Esophagus (tissue), 2 donors: Measurements from ENCODE around the gene TP53I13. TPM values are rescaled to one million over a fixed set of nuclear protein-coding genes. Genes with fewer than 3 reads are reported as not detected.
A peak's percentile ranks its signal among the peaks of the same experiment; 100 is the strongest.

ENCODE experiments used
- H3K27ac ChIP-seq, 2 donors: one replicate each; pipeline ENCODE4 v1.5.1; 2013; ENCODE audit warnings: low read depth in 2 of 2, mild to moderate bottlenecking in 2 of 2, inconsistent platforms in 1 of 2, low read length in 1 of 2, moderate library complexity in 1 of 2
- H3K27me3 ChIP-seq, 2 donors: one replicate each; pipeline ENCODE4 v1.6.1; 2013; ENCODE audit warnings: low read length in 2 of 2, control low read depth in 1 of 2, mild to moderate bottlenecking in 1 of 2; ENCODE audit not compliant: insufficient read depth in 2 of 2, control insufficient read depth in 1 of 2
- H3K36me3 ChIP-seq, 2 donors: one replicate each; pipeline ENCODE4 v1.6.1; 2013; ENCODE audit warnings: low read length in 1 of 2; ENCODE audit not compliant: control insufficient read depth in 2 of 2, insufficient read depth in 2 of 2
- H3K4me1 ChIP-seq, 2 donors: one replicate each; pipeline ENCODE4 v1.6.1; 2013; ENCODE audit warnings: low read length in 1 of 2; ENCODE audit not compliant: control insufficient read depth in 2 of 2, insufficient read depth in 2 of 2
- H3K4me3 ChIP-seq, 2 donors: one replicate each; pipeline ENCODE4 v1.5.1; 2013; ENCODE audit warnings: low read length in 2 of 2, mild to moderate bottlenecking in 2 of 2, low read depth in 1 of 2, moderate library complexity in 1 of 2
- H3K9me3 ChIP-seq, 2 donors: one replicate each; pipeline ENCODE4 v1.6.1; 2013; ENCODE audit warnings: mild to moderate bottlenecking in 2 of 2, low read depth in 1 of 2, low read length in 1 of 2, moderate library complexity in 1 of 2; ENCODE audit not compliant: control insufficient read depth in 2 of 2, insufficient read depth in 1 of 2
- WGBS, 2 donors: extraction: QIAGEN DNeasy Blood & Tissue Kit; methylation state at CpG; one replicate each; pipeline ENCODE4 v1.1.7; 2013; 5-methylcytosine and 5-hydroxymethylcytosine counted together
- polyA plus RNA-seq, 2 donors: library from polyadenylated mRNA; stranded (reverse); fragments of 200-250 nt; gene quantifications; one replicate each; pipeline ENCODE4 v1.2.3, GENCODE V29; 2013
- donor health status: healthy with polysubstance abuse.
- donor health status: Bipolar disorder and iron deficiency.

TP53I13 gene, protein sequence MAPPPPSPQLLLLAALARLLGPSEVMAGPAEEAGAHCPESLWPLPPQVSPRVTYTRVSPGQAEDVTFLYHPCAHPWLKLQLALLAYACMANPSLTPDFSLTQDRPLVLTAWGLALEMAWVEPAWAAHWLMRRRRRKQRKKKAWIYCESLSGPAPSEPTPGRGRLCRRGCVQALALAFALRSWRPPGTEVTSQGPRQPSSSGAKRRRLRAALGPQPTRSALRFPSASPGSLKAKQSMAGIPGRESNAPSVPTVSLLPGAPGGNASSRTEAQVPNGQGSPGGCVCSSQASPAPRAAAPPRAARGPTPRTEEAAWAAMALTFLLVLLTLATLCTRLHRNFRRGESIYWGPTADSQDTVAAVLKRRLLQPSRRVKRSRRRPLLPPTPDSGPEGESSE
- polyA plus RNA-seq, result 10 to 100 TPM; 30.1 to 43.7 TPM

DNA sequence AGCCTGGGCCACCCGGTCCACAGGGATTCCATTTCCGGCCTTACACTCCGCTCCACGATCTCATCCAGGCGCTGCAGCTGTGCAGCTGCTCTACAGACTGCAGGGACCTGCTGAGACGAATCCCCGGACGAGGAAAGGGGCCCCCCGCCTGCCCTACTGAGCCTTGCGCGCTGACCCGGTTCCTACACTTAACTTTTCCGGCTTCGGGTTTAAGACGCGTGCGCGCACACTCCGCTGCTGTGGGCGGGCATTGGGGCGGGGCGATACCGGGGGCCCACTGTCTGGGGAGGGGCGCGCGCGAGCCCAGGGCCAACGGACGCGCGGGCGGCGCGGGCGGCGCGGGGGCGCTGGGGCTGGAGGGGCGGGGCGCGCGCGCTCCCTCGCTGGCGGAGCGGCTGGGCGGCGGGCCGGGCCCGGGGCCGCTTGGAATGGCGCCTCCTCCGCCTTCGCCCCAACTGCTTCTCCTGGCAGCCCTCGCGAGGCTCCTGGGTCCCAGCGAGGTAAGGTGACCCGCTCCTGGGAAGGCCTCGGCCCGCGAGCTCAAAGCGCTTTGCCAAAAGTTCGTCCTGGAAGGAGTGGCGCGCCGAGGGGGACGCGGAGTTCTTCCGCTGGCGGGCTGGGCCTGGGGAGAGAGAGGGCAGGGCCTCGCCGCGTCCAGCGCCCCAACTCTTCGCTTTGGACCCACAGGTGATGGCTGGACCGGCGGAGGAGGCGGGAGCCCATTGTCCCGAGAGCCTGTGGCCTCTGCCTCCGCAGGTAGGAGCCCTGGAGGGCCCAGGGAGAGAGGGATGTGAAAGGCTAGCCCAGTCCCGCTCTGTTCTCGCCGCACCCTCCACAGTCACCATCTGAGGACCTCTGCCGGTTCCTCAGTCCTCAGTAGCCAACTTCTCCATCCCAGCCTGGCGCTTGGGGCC lies at the start of gene TP53I13:
TSS of gene TP53I13 (plus strand) at position 371 of the 914 bp plus-strand sequence. CDS start at position 429, 58 bp downstream.
- H3K4me3 ChIP-seq, result peak within 1 kb of the TSS; percentile 71
- peaks cover 3 to 23% of the 10 kb centered on the region in 2 donors for H3K4me1 ChIP-seq
- H3K27me3 ChIP-seq, result no peaks in the 10 kb centered on the region
- WGBS, 2 donors, result 1% methylated on average over 50 to 85 of the region's 85 CpGs
- peaks cover 0 to 4% of the 10 kb centered on the region in 2 donors for H3K36me3 ChIP-seq
- H3K9me3 ChIP-seq, result no peaks in the 10 kb centered on the region
- H3K27ac ChIP-seq, result peak within 1 kb of the TSS; percentile 90

DNA sequence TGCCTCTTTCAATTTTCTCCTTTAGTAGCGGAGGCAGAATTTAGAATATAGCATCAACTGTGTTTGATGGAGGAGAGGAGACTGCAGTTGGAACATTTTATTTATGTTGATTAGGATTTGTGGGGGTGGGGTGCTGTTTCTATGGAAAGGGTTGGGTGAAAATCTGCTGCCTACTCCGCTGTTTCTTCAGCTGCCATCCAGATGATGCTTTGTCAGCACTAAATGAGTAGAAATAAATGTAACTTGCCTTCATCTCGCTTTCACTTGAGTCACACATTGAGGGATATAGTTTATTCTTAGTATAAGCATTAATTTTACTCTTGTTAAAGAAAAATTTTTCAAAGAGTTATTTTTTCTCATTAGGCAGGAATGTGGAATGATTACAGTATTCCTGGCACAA lies 43.8 kb upstream of the TP53I13 start:
- Histone ChIP-seq H3K4me3 (no peak overlapping the region), H3K4me1 (no peaks in the 10 kb centered on the region), H3K27ac (no peak overlapping the region), H3K9me3 (no peaks in the 10 kb centered on the region), H3K36me3 (peaks cover 3% of the 10 kb centered on the region in 2 donors), H3K27me3 (no peaks in the 10 kb centered on the region)
- WGBS, 2 donors, result 91 to 96% methylated on average over 3 of the region's 3 CpGs

DNA sequence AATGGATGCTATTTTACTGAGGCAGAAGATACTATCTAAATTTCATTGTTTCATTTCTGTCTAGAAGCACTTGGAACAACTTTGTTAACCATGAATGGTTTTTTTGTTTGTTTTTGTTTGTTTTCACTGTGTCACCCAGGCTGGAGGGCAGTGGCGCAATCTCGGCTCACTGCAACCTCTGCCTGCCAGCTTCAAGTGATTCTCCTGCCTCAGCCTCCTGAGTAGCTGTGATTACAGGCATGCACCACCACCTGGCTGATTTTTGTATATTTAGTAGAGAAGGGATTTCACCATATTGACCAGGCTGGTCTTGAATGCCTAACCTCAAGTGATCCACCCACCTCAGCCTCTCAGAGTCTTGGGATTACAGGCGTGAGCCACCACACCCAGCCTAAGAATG lies 42.2 kb upstream of the TP53I13 start:
- H3K4me3 ChIP-seq, result no peak overlapping the region
- peaks cover 3% of the 10 kb centered on the region in 2 donors for H3K36me3 ChIP-seq
- H3K9me3 ChIP-seq, result no peaks in the 10 kb centered on the region
- no peaks in the 10 kb centered on the region for H3K27me3 ChIP-seq
- no peaks in the 10 kb centered on the region for H3K4me1 ChIP-seq
- WGBS, 2 donors, result 89 to 91% methylated on average over 3 of the region's 3 CpGs
- no peak overlapping the region for H3K27ac ChIP-seq

DNA sequence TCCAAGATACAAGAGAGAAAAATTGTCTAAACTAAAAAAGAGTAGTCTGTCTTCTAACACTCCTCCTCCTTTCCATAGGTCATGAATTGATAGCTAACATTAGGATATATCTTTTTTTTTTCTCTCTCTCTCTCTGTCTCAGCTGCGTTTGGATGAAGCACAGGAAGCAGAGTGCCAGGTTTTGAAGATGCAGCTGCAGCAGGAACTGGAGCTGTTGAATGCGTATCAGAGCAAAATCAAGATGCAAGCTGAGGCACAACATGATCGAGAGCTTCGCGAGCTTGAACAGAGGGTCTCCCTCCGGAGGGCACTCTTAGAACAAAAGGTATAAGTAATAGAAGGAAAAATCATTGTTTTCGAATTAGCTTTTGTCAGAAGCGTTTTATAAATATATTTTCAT lies 34.5 kb upstream of the TP53I13 start:
- 89 to 92% methylated on average over 8 of the region's 8 CpGs for WGBS, 2 donors
- Histone ChIP-seq H3K27me3 (no peaks in the 10 kb centered on the region), H3K27ac (no peak overlapping the region), H3K36me3 (no peaks in the 10 kb centered on the region), H3K4me3 (no peak overlapping the region), H3K4me1 (no peaks in the 10 kb centered on the region), H3K9me3 (no peaks in the 10 kb centered on the region)

DNA sequence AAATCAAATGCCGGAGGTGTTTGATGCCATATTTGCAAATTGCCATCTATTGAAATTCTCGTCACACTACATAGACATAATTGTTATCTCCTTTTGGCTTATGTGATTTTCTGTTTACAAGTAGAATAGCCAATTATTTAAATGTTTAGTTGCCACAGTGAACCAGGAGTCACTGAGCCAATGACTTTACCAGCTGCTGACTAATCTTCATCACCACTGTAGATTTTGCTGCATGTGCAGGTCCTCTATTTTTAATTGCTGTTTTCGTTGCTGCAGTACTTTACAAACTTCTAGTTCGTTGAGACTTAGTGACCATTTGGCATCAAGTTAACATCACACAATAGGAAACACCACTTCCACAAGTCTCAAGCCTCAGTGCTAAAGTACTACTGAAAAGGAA lies 24.4 kb upstream of the TP53I13 start:
- 84 to 88% methylated on average over 4 of the region's 4 CpGs for WGBS, 2 donors
- H3K4me3 ChIP-seq, result no peak overlapping the region
- peaks cover 0 to 9% of the 10 kb centered on the region in 2 donors for H3K36me3 ChIP-seq
- H3K4me1 ChIP-seq, result no peaks in the 10 kb centered on the region
- H3K9me3 ChIP-seq, result no peaks in the 10 kb centered on the region
- no peaks in the 10 kb centered on the region for H3K27me3 ChIP-seq
- H3K27ac ChIP-seq, result no peak overlapping the region

DNA sequence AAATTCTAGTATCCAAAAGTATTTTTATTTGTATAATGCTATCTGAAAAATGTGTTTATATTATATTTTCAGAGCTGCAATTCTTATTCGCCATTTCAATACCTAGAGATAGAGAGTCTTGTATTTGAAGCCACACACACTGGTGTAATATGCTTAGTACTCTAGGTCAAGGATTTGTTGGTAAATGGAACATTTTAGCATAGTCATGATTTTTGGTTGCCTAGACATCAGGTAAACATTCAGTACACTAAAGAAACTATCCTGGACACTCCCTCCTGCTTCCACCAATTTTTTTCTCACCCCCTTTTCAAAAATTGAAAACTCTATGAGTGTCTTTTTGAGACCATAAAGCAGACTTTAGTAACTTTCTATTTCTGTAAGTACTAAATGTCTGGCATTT lies 22.4 kb upstream of the TP53I13 start:
- no peaks in the 10 kb centered on the region for H3K9me3 ChIP-seq
- H3K27me3 ChIP-seq, result no peaks in the 10 kb centered on the region
- WGBS, 2 donors, result 84 to 89% methylated on average over 1 of the region's 1 CpG
- H3K4me3 ChIP-seq, result no peak overlapping the region
- no peaks in the 10 kb centered on the region for H3K4me1 ChIP-seq
- H3K36me3 ChIP-seq, result peaks cover 0 to 9% of the 10 kb centered on the region in 2 donors
- no peak overlapping the region for H3K27ac ChIP-seq

DNA sequence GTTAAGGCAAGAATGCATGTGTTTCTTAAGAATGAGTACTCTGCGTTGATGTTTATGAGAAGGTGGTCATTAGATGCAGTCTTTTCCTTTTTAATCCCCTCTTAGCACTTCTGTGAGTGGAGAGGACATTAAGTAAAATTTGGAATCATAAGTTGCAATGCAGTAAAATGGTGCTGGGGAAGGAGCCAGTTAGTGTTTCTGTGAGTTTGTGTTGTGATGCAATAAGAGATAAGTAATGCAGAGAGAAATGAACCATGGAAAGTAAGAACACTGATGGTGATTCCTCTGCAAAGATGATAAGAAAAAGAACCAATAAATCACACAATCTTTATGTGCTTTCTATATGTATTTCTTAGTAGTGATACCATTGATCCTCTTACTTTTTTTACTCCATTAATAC lies 21.7 kb upstream of the TP53I13 start:
- 90 to 92% methylated on average over 1 of the region's 1 CpG for WGBS, 2 donors

DNA sequence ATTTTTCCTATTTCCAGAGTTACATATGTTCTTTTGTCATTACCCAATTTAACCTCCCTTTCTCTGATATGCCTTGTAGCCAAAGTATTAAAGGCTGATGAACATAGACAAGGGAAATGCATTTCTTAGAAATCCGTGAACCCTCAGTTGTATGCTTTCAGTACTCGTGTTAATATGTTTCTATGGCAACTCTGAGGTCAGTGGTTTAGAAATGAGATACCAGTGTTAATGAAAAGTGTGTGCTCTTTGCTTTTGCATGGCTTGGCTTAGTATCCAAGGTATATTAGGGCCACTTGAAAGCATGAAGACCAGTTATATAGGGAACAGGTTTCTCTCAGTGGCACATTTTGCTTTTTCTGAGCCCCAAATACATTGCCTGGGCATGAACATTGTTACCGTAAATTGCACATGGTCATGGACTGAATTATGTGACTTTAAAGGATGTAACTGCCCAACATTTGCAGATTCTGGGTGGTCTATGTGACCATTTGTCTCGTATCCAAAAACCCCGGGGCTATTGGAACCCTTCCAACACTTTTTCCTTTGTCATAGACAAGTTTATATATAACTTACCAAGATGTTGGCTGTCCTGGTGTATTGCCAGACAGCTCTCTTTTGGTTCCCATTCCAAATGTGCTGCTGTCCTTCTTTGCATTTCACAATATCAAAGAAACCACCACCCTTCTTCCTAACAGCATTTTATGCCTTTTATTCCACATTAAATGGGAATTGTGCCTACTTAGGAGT lies 19.2 kb upstream of the TP53I13 start:
- Histone ChIP-seq H3K27ac (no peak overlapping the region), H3K36me3 (no peaks in the 10 kb centered on the region), H3K27me3 (no peaks in the 10 kb centered on the region), H3K4me3 (no peak overlapping the region), H3K4me1 (no peaks in the 10 kb centered on the region), H3K9me3 (no peaks in the 10 kb centered on the region)
- WGBS, 2 donors, result 31 to 32% methylated on average over 5 of the region's 5 CpGs

More for the DNA sequence above, 21.7 kb upstream of the TP53I13 start:
- no peaks in the 10 kb centered on the region for H3K27me3 ChIP-seq
- no peak overlapping the region for H3K27ac ChIP-seq
- H3K4me3 ChIP-seq, result no peak overlapping the region
- peaks cover 0 to 9% of the 10 kb centered on the region in 2 donors for H3K36me3 ChIP-seq
- no peaks in the 10 kb centered on the region for H3K4me1 ChIP-seq
- H3K9me3 ChIP-seq, result no peaks in the 10 kb centered on the region

DNA sequence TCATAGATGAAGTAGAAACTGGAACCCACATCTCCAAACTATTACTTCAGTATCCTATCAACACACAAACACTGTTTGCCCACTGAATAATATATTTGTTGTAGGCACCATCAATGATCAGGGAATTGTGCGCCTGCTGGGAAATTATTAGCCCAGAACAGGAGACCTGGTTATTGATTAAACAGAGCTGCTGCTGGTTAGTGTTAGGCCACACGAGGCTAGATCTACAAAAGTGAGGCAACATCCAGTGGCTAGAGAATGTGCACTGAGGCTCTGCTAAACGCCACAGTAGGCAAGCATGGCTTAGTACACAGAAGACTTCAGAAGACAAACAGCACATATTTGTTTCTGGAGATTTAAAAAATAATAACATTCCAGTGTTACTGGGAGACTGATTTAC lies 12.7 kb upstream of the TP53I13 start:
- H3K4me1 ChIP-seq, result no peaks in the 10 kb centered on the region
- H3K27ac ChIP-seq, result no peak overlapping the region
- H3K36me3 ChIP-seq, result no peaks in the 10 kb centered on the region
- no peaks in the 10 kb centered on the region for H3K9me3 ChIP-seq
- no peak overlapping the region for H3K4me3 ChIP-seq
- H3K27me3 ChIP-seq, result no peaks in the 10 kb centered on the region
- 57 to 70% methylated on average over 3 of the region's 3 CpGs for WGBS, 2 donors
